Ascending aorta (tissue), 2 donors: Measurements from ENCODE around the gene MFSD6. TPM values are rescaled to one million over a fixed set of nuclear protein-coding genes. Genes with fewer than 3 reads are reported as not detected.
"Not testable (repeated sequence)": the region's sequence is repeated elsewhere in the genome, so short reads cannot be mapped to it uniquely, and the experiment has no call there.

ENCODE experiments used
- DNase-seq, 2 donors: peaks; one replicate each; pipeline ENCODE4 v3.0.0-alpha.2; 2019; ENCODE audit warnings: low spot score in 2 of 2
- H3K27ac ChIP-seq, 2 donors: fragments of 200-600 bp; sonication (generic); one replicate each; pipeline ENCODE4 v1.5.1; 2016 to 2017; ENCODE audit warnings: mild to moderate bottlenecking in 1 of 2
- H3K27me3 ChIP-seq: fragments of 200-600 bp; sonication (generic); one replicate; pipeline ENCODE4 v1.5.1; 2017
- H3K36me3 ChIP-seq, 2 donors: fragments of 200-600 bp; sonication (generic); one replicate each; pipeline ENCODE4 v1.5.1; 2016
- H3K4me1 ChIP-seq, 2 donors: fragments of 200-600 bp; sonication (generic); one replicate each; pipeline ENCODE4 v1.5.1; 2016 to 2017; ENCODE audit warnings: mild to moderate bottlenecking in 1 of 2
- H3K4me3 ChIP-seq, 2 donors: fragments of 200-600 bp; sonication (generic); one replicate each; pipeline ENCODE4 v1.5.1; 2016 to 2017; ENCODE audit warnings: mild to moderate bottlenecking in 1 of 2
- H3K9me3 ChIP-seq, 2 donors: fragments of 200-600 bp; sonication (generic); one replicate each; pipeline ENCODE4 v1.5.1; 2016
- intact Hi-C: fragments of 100-400 bp; cut with DNase I; formaldehyde crosslinking; loops from one replicate; pipeline ENCODE4 v1.15.1; 2023
- total RNA-seq: library from RNA; depleted of rRNA; stranded (reverse); fragments of >200 nt; gene quantifications from one replicate; pipeline ENCODE4 v1.1.0, GENCODE V29; 2016
- TF ChIP-seq, protein P1 (sequence below), 3 experiments: fragments of 200-600 bp in 2 of 3; fragments of 450-650 bp in 1 of 3; sonication (generic) in 2 of 3; IDR thresholded peaks; one replicate each; pipeline ENCODE4 v1.5.1; 2016 to 2019; ENCODE audit warnings: antibody characterized with exemption in 3 of 3, mild to moderate bottlenecking in 1 of 3, moderate library complexity in 1 of 3

MFSD6 gene
- total RNA-seq, 1 donor from 2014 or later: 53.2 TPM

DNA sequence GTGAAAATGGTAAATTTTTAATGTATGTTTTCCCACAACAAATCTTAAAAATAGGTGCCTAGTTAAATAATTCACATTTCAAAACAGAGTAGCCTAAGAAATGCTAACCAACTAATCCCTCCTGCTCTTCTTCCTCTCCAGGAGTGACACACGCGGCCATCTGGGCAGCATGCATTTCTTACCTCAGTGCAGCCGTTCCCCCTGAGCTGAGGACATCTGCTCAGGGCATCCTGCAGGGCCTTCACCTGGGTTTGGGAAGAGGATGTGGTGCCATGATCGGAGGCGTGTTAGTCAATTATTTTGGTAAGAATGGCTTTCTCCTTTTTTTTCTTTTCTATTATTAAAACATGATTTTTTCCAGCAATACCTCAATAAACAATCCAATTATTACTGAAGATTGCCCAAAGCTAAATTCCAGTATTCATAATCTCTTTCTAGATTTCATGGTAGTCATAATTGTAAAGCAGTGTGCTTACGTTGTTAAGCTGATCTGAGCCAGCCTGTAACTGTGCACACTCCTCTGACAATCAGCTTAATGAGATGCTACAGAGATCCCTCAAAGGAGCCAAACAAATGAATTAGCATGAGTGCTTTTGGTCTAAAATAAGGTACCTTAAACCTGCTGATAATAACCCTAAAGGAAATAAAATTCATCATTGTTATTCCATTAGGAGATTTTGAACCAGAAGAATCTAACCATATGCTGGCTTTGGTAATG, 80.5 kb downstream of the MFSD6 start:
- Histone ChIP-seq H3K4me1 (no peaks in the 10 kb centered on the region), H3K9me3 (no peaks in the 10 kb centered on the region), H3K27ac (no peak overlapping the region), H3K36me3 (peaks cover 4 to 28% of the 10 kb centered on the region in 2 donors), H3K4me3 (no peak overlapping the region), H3K27me3 (no peaks in the 10 kb centered on the region)
- TF ChIP-seq, protein P1, sequence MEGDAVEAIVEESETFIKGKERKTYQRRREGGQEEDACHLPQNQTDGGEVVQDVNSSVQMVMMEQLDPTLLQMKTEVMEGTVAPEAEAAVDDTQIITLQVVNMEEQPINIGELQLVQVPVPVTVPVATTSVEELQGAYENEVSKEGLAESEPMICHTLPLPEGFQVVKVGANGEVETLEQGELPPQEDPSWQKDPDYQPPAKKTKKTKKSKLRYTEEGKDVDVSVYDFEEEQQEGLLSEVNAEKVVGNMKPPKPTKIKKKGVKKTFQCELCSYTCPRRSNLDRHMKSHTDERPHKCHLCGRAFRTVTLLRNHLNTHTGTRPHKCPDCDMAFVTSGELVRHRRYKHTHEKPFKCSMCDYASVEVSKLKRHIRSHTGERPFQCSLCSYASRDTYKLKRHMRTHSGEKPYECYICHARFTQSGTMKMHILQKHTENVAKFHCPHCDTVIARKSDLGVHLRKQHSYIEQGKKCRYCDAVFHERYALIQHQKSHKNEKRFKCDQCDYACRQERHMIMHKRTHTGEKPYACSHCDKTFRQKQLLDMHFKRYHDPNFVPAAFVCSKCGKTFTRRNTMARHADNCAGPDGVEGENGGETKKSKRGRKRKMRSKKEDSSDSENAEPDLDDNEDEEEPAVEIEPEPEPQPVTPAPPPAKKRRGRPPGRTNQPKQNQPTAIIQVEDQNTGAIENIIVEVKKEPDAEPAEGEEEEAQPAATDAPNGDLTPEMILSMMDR (IDR thresholded peaks at IDR 0.05): no peak
- no peak for DNase-seq
- intact Hi-C loops: no loop called here

DNA sequence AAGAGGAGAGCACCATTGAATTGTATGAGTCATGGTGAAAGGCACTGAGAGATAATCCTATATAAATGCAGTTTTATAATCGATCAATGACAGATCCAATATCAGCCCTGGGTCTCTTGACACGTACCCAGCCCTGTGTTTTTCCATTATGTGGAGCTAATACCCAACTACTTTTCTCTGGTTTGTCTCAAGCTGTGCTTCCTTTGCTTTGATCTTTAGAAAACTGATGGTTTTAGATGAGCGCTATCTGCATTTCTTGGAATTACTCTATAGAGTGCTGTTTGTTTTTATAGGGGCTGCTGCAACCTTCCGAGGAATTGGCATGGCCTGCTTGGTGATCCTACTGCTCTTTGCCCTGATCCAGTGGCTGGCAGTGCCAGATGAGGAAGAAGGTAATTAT, 81.3 kb downstream of the MFSD6 start:
- no peaks in the 10 kb centered on the region for H3K27me3 ChIP-seq
- TF ChIP-seq, protein P1 (IDR thresholded peaks at IDR 0.05): no peak
- H3K9me3 ChIP-seq: no peaks in the 10 kb centered on the region
- H3K36me3 ChIP-seq: peaks cover 4 to 28% of the 10 kb centered on the region in 2 donors
- H3K27ac ChIP-seq: no peak overlapping the region
- intact Hi-C loops: no loop called here
- no peaks in the 10 kb centered on the region for H3K4me1 ChIP-seq
- H3K4me3 ChIP-seq: no peak overlapping the region
- no peak for DNase-seq

DNA sequence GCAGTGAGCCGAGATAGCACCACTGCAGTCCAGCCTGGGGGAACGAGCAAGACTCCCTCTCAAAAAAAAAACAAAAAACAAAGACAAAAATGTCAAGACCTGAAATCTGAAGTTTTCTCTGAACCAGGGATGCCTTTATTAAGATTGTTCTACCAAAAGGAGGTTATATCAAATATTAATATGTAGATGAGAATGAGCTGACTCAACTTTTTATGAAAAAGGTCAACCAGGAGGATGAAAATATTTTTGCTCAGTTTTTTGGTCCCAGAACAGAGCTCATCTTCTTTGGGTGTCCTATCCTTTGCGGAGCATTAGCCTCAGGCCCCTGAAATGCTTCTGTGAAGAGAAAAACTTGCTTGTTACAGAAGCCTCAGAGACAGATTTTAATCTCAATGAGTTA, 82.3 kb downstream of the MFSD6 start:
- Histone ChIP-seq H3K4me1 (no peaks in the 10 kb centered on the region), H3K27ac (no peak overlapping the region), H3K27me3 (no peaks in the 10 kb centered on the region), H3K4me3 (no peak overlapping the region), H3K9me3 (no peaks in the 10 kb centered on the region), H3K36me3 (peaks cover 4 to 28% of the 10 kb centered on the region in 2 donors)
- intact Hi-C loops: no loop called here
- no peak for DNase-seq
- TF ChIP-seq, protein P1 (IDR thresholded peaks at IDR 0.05): no peak

DNA sequence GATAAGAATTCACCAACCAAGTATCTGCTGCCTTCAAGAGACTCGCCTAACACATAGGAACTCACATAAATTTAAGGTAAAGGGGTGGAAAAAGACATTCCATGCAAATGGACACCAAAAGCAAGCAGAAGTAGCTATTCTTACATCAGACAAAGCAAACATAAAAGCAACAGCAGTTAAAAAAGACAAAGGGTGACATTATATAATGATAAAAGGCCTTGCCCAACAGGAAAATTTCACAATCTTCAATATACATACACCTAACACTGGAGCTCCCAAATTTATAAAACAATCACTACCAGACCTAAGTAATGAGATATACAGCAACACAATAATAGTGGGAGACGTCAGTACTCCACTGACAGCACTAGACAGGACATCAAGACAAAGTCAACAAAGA, 84.9 kb downstream of the MFSD6 start:
- H3K4me3 ChIP-seq: no peak overlapping the region
- intact Hi-C loops: no loop called here
- H3K9me3 ChIP-seq: no peaks in the 10 kb centered on the region
- TF ChIP-seq, protein P1 (IDR thresholded peaks at IDR 0.05): no peak
- no peak for DNase-seq
- no peaks in the 10 kb centered on the region for H3K4me1 ChIP-seq
- no peaks in the 10 kb centered on the region for H3K27me3 ChIP-seq
- H3K27ac ChIP-seq: no peak overlapping the region
- H3K36me3 ChIP-seq: peaks cover 4 to 28% of the 10 kb centered on the region in 2 donors

DNA sequence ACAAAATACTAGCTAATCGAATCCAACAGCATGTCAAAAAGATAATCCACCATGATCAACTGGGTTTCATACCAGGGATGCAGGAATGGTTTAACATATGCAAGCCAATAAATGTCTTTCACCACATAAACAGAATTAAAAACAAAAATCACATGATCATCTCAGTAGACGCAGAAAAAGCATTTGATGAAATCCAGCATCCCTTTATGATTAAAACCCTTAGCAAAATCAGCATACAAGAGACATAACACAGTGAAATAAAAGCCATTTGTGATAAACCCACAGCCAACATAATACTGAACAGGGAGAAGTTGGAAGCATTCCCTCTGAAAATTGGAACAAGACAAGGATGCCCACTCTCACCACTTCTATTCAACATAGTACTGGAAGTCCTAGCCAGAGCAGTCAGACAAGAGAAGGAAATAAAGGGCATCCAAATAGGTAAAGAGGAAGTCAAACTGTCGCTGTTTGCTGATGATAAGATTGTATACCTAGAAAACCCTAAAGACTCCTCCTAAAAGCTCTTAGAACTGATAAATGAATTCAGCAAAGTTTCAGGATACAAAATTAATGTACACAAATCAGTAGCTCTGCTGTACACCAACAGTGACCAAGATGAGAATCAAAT, 86.6 kb downstream of the MFSD6 start:
- DNase-seq, H3K9me3 ChIP-seq, H3K27ac ChIP-seq, H3K27me3 ChIP-seq, H3K4me1 ChIP-seq, intact Hi-C loops, H3K4me3 ChIP-seq: not testable (repeated sequence)
- peaks cover 1 to 15% of the 10 kb centered on the region in 2 donors for H3K36me3 ChIP-seq

DNA sequence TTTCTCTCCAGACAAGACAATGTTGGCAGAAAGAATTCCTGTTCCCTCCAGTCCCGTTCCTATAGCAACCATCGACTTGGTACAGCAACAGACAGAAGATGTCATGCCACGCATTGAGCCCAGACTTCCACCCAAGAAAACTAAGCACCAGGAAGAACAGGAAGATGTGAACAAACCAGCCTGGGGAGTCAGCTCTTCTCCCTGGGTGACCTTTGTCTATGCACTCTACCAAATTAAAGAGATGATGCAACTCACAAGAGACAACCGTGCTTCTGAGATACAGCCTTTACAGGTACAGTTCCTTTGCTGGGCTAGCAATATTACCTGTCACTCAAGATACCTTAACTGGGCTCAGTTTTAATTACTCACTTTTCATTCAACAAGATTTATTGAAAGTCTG, 89.3 kb downstream of the MFSD6 start:
- peaks cover 3 to 6% of the 10 kb centered on the region in 2 donors for H3K36me3 ChIP-seq
- intact Hi-C loops: no loop called here

More for the DNA sequence above, 89.3 kb downstream of the MFSD6 start:
- Histone ChIP-seq H3K4me1 (no peaks in the 10 kb centered on the region), H3K27ac (no peak overlapping the region), H3K9me3 (no peaks in the 10 kb centered on the region), H3K27me3 (no peaks in the 10 kb centered on the region), H3K4me3 (no peak overlapping the region)
- TF ChIP-seq, protein P1 (IDR thresholded peaks at IDR 0.05): no peak
- no peak for DNase-seq
